ENCODE results near the gene BNIP2.

- TF ChIP-seq EZH2 (IDR thresholded peaks at IDR 0.05; ENCODE audit: borderline replicate concordance, low read depth, low read length, poor library complexity, severe bottlenecking) (no peak), CTCF (conservative IDR thresholded peaks at IDR 0.05; ENCODE audit: low read depth, low read length) (no peak)
Observed at GRCh38 chr15:59694779-59695178, 5.7 kb upstream of the BNIP2 start.

All from A673 (cell line).